IMR-90 (cell line): ENCODE results near the gene EML6. TPM values are rescaled to one million over a fixed set of nuclear protein-coding genes. Genes with fewer than 3 reads are reported as not detected.

ENCODE experiments used
- ATAC-seq: fragments of 200-7000 bp; cut with Tn5 transposase; 2 replicates; pipeline ENCODE4 v1.9.1; 2020; ENCODE audit warnings: low read depth, mild to moderate bottlenecking, moderate library complexity
- BruUV-seq: library from RNA; stranded (reverse); fragments of 400-500 nt; replicated peaks from 2 replicates; lab custom pipeline; 2021; lab: Mats Ljungman, UMichigan
- CTCF ChIA-PET: fragments of 300-600 bp; formaldehyde crosslinking; extraction: SDS; loops from one replicate; lab custom pipeline; 2021; ENCODE audit warnings: antibody characterized with exemption; lab: Yijun Ruan, JAX
- POLR2A ChIA-PET: fragments of 300-600 bp; sonication (Branson Sonifier 250); formaldehyde crosslinking; loops from one replicate; lab custom pipeline; 2022; ENCODE audit warnings: antibody characterized with exemption; ENCODE audit not compliant: unreplicated experiment; lab: Charles Lee
- DNase-seq: peaks from one replicate; pipeline ENCODE4 v3.0.0; 2013
- H2AFZ ChIP-seq: replicated peaks from 2 replicates; pipeline ENCODE3; 2013; ENCODE audit warnings: low read length, mild to moderate bottlenecking; ENCODE audit not compliant: poor library complexity
- H2AK5ac ChIP-seq: 2 replicates; pipeline ENCODE4 v1.6.1; 2013; ENCODE audit warnings: low read depth, low read length, inconsistent platforms
- H2AK9ac ChIP-seq: replicated peaks from 2 replicates; pipeline ENCODE3; 2013; ENCODE audit warnings: mild to moderate bottlenecking, low read depth, low read length, moderate library complexity; ENCODE audit not compliant: poor library complexity
- H2BK120ac ChIP-seq: 2 replicates; pipeline ENCODE4 v1.6.1; 2013; ENCODE audit warnings: low read depth, low read length, inconsistent platforms
- H2BK15ac ChIP-seq: 3 replicates; pipeline ENCODE4 v1.6.1; 2013; ENCODE audit warnings: low read depth, low read length, inconsistent platforms
- H2BK20ac ChIP-seq: 2 replicates; pipeline ENCODE4 v1.6.1; 2013; ENCODE audit warnings: low read depth, mild to moderate bottlenecking, inconsistent platforms, low read length, moderate library complexity
- H2BK5ac ChIP-seq: 2 replicates; pipeline ENCODE4 v1.6.1; 2013; ENCODE audit warnings: mild to moderate bottlenecking, low read depth, low read length, inconsistent platforms; ENCODE audit not compliant: poor library complexity, severe bottlenecking
- H3K14ac ChIP-seq: replicated peaks from 2 replicates; pipeline ENCODE4 v1.6.1; 2013; ENCODE audit warnings: low read depth, low read length, inconsistent platforms
- H3K18ac ChIP-seq: 2 replicates; pipeline ENCODE4 v1.6.1; 2013; ENCODE audit warnings: low read depth, low read length, control low read depth
- H3K23ac ChIP-seq: 2 replicates; pipeline ENCODE4 v1.6.1; 2013; ENCODE audit warnings: low read depth, low read length, inconsistent platforms
- H3K27ac ChIP-seq: 2 replicates; pipeline ENCODE4 v1.5.1; 2013; ENCODE audit warnings: mild to moderate bottlenecking, control low read depth, low read length; ENCODE audit not compliant: insufficient read depth
- H3K27me3 ChIP-seq: 2 replicates; pipeline ENCODE4 v1.6.1; 2013; ENCODE audit warnings: low read length; ENCODE audit not compliant: control insufficient read depth, insufficient read depth
- H3K36me3 ChIP-seq: 2 replicates; pipeline ENCODE4 v1.6.1; 2013; ENCODE audit warnings: low read length, mixed read lengths; ENCODE audit not compliant: control insufficient read depth, insufficient read depth
- H3K4ac ChIP-seq: 2 replicates; pipeline ENCODE4 v1.6.1; 2013; ENCODE audit warnings: low read depth, low read length, inconsistent platforms
- H3K4me1 ChIP-seq: 2 replicates; pipeline ENCODE4 v1.6.1; 2013; ENCODE audit warnings: low read length, mixed read lengths; ENCODE audit not compliant: control insufficient read depth, insufficient read depth
- H3K4me2 ChIP-seq: 2 replicates; pipeline ENCODE4 v1.6.1; 2013; ENCODE audit warnings: low read depth, mild to moderate bottlenecking, control low read depth, low read length, moderate library complexity
- H3K4me3 ChIP-seq: 2 replicates; pipeline ENCODE4 v1.5.1; 2013; ENCODE audit warnings: low read depth, mild to moderate bottlenecking, control low read depth, low read length, moderate library complexity; ENCODE audit not compliant: insufficient read depth
- H3K56ac ChIP-seq: 2 replicates; pipeline ENCODE4 v1.6.1; 2013; ENCODE audit warnings: low read length, inconsistent platforms; ENCODE audit not compliant: insufficient read depth; ENCODE audit errors: extremely low read depth
- H3K79me1 ChIP-seq, 2 experiments: 2 replicates each; pipeline ENCODE4 v1.6.1; 2013; ENCODE audit warnings: low read length in 2 of 2, inconsistent platforms in 1 of 2, low read depth in 1 of 2
- H3K9ac ChIP-seq: 2 replicates; pipeline ENCODE4 v1.6.1; 2013; ENCODE audit warnings: low read depth, low read length, control low read depth
- H3K9me1 ChIP-seq: 2 replicates; pipeline ENCODE4 v1.6.1; 2013; ENCODE audit warnings: low read length, inconsistent platforms; ENCODE audit not compliant: insufficient read depth
- H3K9me3 ChIP-seq: 2 replicates; pipeline ENCODE4 v1.6.1; 2013; ENCODE audit warnings: low read length; ENCODE audit not compliant: control insufficient read depth, insufficient read depth
- H4K20me1 ChIP-seq: 2 replicates; pipeline ENCODE4 v1.6.1; 2013; ENCODE audit warnings: low read length, inconsistent platforms; ENCODE audit not compliant: insufficient read depth
- H4K5ac ChIP-seq: 2 replicates; pipeline ENCODE4 v1.6.1; 2013; ENCODE audit warnings: mild to moderate bottlenecking, low read depth, low read length, control low read depth
- H4K8ac ChIP-seq, 2 experiments: 2 replicates each; pipeline ENCODE4 v1.6.1; 2013; ENCODE audit warnings: low read depth in 2 of 2, low read length in 2 of 2, control low read depth in 1 of 2, inconsistent platforms in 1 of 2
- H4K91ac ChIP-seq: 2 replicates; pipeline ENCODE4 v1.6.1; 2013; ENCODE audit warnings: low read depth, low read length, inconsistent platforms; ENCODE audit not compliant: insufficient read depth
- CEBPB ChIP-seq: IDR thresholded peaks from 2 replicates; pipeline ENCODE4 v1.6.1; 2012; ENCODE audit warnings: low read depth, low read length, improper control_type of control experiment
- FOS ChIP-seq: fragments of 150-350 bp; IDR thresholded peaks from 2 replicates; pipeline ENCODE4 v1.6.1; 2016; ENCODE audit warnings: low read depth, low read length
- NFE2L2 ChIP-seq: fragments of 150-350 bp; IDR thresholded peaks from 2 replicates; pipeline ENCODE4 v1.6.1; 2016; ENCODE audit warnings: low read depth, mild to moderate bottlenecking, low read length
- SMC3 ChIP-seq: fragments of 150-350 bp; IDR thresholded peaks from 2 replicates; pipeline ENCODE4 v1.6.1; 2016; ENCODE audit warnings: low read depth, mild to moderate bottlenecking, antibody characterized with exemption, low read length, moderate library complexity
- WGBS, 2 experiments: methylation state at CpG; one replicate each; pipeline versions ENCODE4 v1.1.5 to v1.1.7; 2013; ENCODE audit warnings: missing lambda C conversion rate in 2 of 2; ENCODE audit not compliant: insufficient read length in 1 of 2; ENCODE audit errors: extremely low coverage in 2 of 2; 5-methylcytosine and 5-hydroxymethylcytosine counted together
- dilution Hi-C: fragments of 300-500 bp; cut with HindIII; formaldehyde crosslinking; loops from one replicate; pipeline ENCODE4 v1.14.3; 2018; ENCODE audit warnings: low sequenced_read_pairs; ENCODE audit not compliant: unreplicated experiment
- in situ Hi-C: fragments of 300-500 bp; cut with MboI; formaldehyde crosslinking; loops from 3 replicates; pipeline ENCODE4 v1.14.3; 2019; ENCODE audit warnings: low sequenced_read_pairs, inconsistent platforms, mixed read lengths
- intact Hi-C: fragments of 100-400 bp; cut with micrococcal nuclease; formaldehyde crosslinking; loops from 2 replicates; pipeline ENCODE4 v1.10.0; 2022
- polyA plus RNA-seq, 3 experiments: library from polyadenylated mRNA; depleted of rRNA; stranded (reverse); fragments of >200 nt; gene quantifications; 2 replicates each; pipeline ENCODE4 v1.2.3, GENCODE V29; 2012; ENCODE audit warnings: low replicate concordance in 1 of 3
- total RNA-seq: library from RNA; depleted of rRNA; stranded (reverse); fragments of >200 nt; gene quantifications from 2 replicates; pipeline ENCODE4 v1.2.3, GENCODE V29; 2012
- TF ChIP-seq, protein P1 (sequence below): fragments of 150-350 bp; IDR thresholded peaks from 2 replicates; pipeline ENCODE4 v1.6.1; 2017; ENCODE audit warnings: mild to moderate bottlenecking, antibody characterized with exemption, low read length, low read depth

Gene EML6
- total and polyA plus RNA-seq, 2 of the 4 experiments (the other 2 are of a cell fraction), result 0.18 to 0.19 TPM

DNA sequence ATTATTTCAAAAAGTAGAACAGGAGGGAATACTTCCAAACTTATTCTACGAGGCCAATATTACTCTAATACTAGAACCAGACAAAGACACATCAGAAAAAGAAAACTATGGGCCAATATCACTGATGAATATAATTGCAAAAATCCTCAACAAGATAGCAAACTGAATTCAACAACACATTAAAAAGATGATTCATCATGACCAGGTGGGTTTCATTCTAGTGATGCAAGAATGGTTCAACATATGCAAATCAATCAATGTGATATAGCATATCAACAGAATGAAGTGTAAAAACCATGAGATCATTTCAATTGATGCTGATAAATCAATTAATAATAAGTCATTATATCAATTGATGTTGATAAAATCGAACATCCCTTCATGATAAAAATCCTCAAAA is 22.4 kb upstream of the EML6 start:
- Histone ChIP-seq H4K91ac (no peak overlapping the region), H4K5ac (no peak overlapping the region), H2BK15ac (no peak overlapping the region), H3K36me3 (no peaks in the 10 kb centered on the region), H4K20me1 (no peaks in the 10 kb centered on the region), H2AK9ac (no peak overlapping the region), H2BK120ac (no peak overlapping the region), H3K79me1 (no peaks in the 10 kb centered on the region), H4K8ac (no peak overlapping the region), H2BK5ac (no peak overlapping the region), H3K56ac (no peak overlapping the region), H2AK5ac (no peak overlapping the region), H2AFZ (no peak overlapping the region), H3K23ac (no peak overlapping the region), H3K4ac (no peak overlapping the region), H3K27ac (no peak overlapping the region), H3K18ac (no peak overlapping the region), H2BK20ac (no peak overlapping the region), H3K9ac (no peak overlapping the region), H3K4me2 (no peak overlapping the region), H3K27me3 (no peaks in the 10 kb centered on the region), H3K4me1 (no peaks in the 10 kb centered on the region), H3K9me3 (no peaks in the 10 kb centered on the region), H3K4me3 (no peak overlapping the region), H3K9me1 (no peaks in the 10 kb centered on the region), H3K14ac (no peak overlapping the region)
- ChIA-PET CTCF (interaction anchor here (1.0 kb wide), 1 partner anchor 594 kb away, joined by 3 read pairs; no protein-coding TSS in a partner anchor), POLR2A (no interaction called here)
- ATAC-seq (no peak), DNase-seq (peak; percentile 62)
- no TSS peak for BruUV-seq
- no CpG with 5 or more reads among the region's 2 CpGs for WGBS, 2 experiments
- 0 out of 2 replicates have a peak, but pooled peaks have one; percentile 11 for TF ChIP-seq FOS
- peak; percentile 78; the same call in 1 of the 2 replicates for TF ChIP-seq CEBPB
- no peak for TF ChIP-seq SMC3
- TF ChIP-seq NFE2L2, result 0 out of 2 replicates have a peak, but pooled peaks have one; percentile 19
- TF ChIP-seq, protein P1, sequence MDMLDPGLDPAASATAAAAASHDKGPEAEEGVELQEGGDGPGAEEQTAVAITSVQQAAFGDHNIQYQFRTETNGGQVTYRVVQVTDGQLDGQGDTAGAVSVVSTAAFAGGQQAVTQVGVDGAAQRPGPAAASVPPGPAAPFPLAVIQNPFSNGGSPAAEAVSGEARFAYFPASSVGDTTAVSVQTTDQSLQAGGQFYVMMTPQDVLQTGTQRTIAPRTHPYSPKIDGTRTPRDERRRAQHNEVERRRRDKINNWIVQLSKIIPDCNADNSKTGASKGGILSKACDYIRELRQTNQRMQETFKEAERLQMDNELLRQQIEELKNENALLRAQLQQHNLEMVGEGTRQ, result no peak
- intact Hi-C loops (loop anchor here (5.0 kb wide), 2 partner anchors 349 to 539 kb away; no protein-coding TSS in a partner anchor), in situ Hi-C loops (loop anchor here (10.0 kb wide), 3 partner anchors 176 to 586 kb away; partner anchors contain the start of gene ACYP2), dilution Hi-C loops (no loop called here)
